GM18508 (cell line): ENCODE data around the gene AFF3.

Experiments
- ATAC-seq: cut with Tn5 transposase; IDR thresholded peaks from one replicate; pipeline ENCODE4 v1.9.1; 2021; ENCODE audit warnings: moderate number of reproducible peaks; ENCODE audit not compliant: insufficient read depth, unreplicated experiment

The AFF3 gene

GRCh38 chr2:99700482-99701398 lies 441.6 kb downstream of the AFF3 start:
- ATAC-seq: no peak

DNA sequence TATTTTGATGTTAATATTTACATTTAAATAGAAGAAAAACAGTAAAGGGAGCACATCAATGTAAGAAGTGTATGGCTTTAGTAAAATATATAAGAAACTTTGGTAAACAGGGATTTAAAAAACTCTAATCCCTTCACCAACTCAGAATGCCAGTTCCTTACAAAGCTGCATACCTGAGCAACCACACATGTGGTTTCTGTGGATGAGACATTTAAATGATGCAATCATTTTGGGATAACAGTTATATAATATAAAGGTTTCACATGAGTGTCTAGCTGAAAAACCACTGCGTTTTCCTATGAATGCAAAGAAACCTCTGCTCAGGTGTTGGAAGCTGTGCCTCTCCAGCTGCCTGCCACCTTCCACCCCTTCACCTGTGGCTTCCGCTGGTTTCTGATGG lies 443.5 kb downstream of the AFF3 start:
- ATAC-seq: no peak

- no peak for ATAC-seq
Measured at GRCh38 chr2:99697811-99698568, 444.4 kb downstream of the AFF3 start.

- ATAC-seq: no peak
Measured at GRCh38 chr2:99695944-99696253, 446.5 kb downstream of the AFF3 start.

- no peak for ATAC-seq
Measured at GRCh38 chr2:99695130-99695943, 447.1 kb downstream of the AFF3 start.

DNA sequence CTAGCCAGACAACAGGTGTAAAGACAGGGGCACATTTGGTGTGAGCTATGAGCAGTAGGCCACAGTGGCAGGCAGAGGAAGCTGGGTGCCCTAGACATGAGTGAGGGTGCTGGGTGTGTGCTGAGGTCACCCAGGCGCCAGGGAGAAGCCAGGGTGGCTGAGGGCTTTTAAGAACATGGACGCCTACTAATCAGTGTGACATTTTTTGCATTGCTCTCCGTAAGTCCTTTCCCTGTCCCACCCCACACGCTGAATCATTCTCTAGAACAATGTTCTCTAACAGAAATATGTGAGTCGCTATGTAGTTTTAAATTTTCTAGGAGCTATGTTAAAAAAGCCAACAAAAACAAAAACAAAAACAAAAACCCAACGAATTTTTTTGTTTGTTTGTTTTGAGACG lies 448.1 kb downstream of the AFF3 start:
- ATAC-seq: no peak

- no peak for ATAC-seq
Measured at GRCh38 chr2:99692785-99693184, 449.6 kb downstream of the AFF3 start.

- no peak for ATAC-seq
Measured at GRCh38 chr2:99691926-99692325, 450.5 kb downstream of the AFF3 start.

DNA sequence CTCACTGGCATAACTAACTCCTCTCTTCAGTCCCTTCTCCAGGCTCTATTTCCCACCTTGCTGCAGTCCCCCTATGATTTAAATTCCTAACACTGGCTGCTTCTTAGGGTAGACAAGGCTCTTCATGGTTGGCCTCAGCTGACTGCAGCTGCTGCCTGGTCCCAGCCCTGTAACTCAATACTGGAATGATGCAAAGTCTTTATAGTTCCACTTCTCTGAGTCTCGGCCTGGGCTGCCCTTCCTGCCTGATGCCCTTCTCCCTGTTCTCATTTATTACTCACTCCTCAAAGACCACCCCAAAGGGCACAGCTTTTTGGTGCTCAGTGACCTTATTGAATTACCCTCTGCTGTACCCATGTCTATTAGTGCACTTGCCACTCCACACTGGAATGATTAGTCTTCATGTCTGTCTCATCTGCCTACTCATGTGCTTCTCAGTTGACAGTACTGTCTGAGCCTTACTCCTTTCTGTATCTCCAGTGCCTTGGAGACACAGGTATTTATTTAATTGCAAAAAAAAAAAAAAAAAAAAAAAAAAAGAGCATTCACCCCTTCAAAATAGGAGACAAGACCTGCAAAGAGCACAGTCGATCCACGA lies 453.1 kb downstream of the AFF3 start:
- ATAC-seq: no peak

DNA sequence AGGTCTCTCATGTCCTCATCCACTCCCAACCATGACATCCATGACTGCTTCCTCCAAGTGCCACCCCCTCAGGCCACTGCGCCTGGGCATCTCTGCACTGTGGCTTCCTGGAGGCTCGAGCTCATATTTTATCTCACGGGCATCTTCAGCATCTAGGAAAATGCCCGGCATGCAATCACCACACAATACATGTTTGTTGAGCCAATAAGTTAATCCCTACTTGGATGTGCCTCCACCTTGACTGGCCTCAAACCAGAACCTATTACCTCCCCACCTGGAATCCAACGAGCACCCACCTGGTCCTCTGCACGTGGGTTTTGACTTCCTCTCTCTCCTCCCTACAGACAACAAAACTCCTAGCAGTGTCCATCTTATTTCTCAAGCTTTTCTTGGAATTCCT lies 453.7 kb downstream of the AFF3 start:
- ATAC-seq: no peak

DNA sequence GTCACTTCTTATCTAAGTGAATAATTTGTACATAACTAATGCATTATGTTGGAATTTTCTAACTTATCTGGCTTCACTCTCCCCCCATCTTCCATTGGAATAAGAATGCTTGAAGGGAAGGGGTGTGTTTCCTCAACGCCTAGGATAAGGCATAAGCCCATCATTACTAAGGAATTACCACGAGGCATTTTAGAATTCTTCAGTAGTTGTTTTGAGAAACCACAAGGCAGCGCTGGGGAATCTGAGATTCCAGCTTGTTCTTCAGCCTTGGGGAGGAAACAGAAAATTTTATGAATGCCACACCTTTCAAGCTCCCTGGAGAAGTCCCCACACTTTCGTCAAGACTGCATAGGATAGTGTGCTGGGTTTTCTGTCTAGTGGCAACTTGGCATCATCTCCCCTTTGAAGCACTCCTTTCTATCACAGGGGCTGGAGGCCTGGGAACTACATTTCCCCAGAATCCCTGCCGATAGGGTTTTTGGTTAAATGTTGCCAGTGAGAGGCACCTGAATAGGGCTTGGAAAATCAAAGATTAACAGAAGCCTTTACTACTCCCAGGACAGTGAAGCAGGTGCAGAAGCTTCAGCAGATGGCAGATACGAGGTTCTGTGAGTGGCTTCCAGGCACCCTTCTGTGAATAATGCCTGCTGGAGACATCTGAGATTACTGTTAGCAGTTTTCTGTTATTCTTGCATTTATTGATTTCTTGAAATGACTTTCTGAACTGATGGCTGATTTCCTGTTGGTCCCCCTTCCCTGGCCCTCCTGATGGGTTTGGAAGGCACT lies 459.9 kb downstream of the AFF3 start:
- no peak for ATAC-seq

- ATAC-seq: no peak
Measured at GRCh38 chr2:99680946-99681345, 461.4 kb downstream of the AFF3 start.

DNA sequence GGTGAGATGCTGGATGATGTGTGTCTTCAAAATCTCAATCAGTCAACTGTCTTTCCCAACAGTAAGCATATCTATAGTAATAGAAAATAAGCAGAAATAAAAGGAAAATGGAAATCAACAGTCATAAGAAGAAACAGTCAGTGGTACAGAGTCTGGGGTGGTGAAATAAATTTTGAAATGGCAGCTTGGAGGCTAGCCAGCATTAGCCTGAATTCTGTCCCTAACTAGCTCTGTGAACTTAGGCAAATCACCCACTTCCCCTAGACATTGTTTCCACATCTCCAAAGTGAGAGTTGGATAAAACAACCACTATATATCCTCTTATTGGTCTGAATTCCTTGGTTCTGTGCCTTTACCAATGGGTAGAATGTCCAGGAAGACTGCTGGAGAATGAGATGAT lies 462.9 kb downstream of the AFF3 start:
- no peak for ATAC-seq

DNA sequence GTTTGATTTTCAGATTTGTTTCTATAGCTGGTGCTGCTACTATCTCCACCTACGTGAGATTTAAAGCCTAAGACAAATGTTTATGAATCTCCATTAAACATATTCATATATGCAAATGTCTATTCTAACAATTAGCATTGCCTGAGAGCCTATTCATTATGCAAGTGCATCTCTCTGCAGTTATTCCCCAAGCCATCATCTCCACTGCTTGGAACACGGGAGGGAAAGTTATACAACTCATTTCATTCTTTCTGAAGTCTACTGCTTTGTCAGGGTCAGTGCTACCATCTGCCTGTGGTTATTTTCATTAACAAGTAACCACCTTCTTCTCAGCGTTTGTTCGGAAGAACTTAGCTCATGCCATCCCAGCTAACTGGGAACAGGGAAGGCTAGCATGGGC lies 463.8 kb downstream of the AFF3 start:
- ATAC-seq: no peak

- ATAC-seq: no peak
Measured at GRCh38 chr2:99677814-99678213, 464.6 kb downstream of the AFF3 start.

DNA sequence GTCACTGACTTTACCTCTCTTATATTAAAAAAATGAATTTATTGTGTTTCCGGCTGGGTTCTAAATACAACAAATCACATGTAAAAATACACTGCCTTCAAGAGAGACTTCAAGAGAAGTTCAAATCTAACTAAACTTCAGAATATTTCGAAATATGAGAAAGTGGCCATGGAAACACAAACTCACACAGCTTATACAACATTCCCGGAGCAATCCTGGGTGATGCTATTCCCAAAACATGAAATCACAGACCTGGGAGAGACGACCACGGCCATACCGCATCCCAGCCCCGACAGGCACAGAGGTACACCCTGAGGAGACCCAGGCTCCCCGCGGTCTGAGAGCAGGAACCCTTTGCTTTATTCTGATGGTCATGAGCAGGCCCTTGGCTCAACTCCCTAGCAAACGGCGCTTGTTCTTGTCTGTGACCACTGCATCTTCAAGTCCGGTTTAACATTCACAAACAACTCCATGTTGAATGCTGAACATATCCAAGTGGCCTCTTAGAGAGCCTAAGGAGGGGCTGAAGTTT lies 467.2 kb downstream of the AFF3 start:
- ATAC-seq: no peak

- ATAC-seq: no peak
Measured at GRCh38 chr2:99674090-99674489, 468.3 kb downstream of the AFF3 start.

DNA sequence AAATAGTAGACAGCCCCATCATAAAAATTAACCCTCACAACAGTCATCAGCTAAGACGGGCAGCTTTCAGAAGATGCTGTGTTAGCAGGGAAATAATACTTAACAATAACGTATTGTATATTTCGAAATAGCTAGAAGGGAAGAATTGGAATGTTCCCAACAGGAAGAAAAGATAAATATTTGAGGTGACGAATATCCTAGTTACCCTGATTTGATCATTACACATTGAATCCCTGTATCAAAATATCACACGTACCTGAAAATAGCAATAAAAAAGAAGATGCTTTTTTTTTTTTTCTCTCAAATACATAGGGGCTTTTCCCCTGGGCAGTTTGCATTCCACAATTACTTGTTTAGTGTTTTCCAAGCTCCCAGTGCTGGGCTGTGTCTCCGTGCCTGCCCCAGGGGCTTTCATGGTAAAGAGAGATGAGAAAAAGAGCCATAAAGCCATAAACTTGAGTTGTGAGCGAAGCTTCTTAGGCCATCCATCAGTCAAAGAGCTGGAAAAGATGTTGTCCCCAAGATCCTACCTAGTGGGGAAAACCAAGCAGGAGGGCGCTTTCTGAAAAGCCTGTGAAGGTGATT lies 469.5 kb downstream of the AFF3 start:
- ATAC-seq: no peak
